Smooth muscle cell (in vitro differentiated cells): ENCODE data around the gene TRIOBP. TPM values are rescaled to one million over a fixed set of nuclear protein-coding genes. Genes with fewer than 3 reads are reported as not detected.

Source experiments
- DNase-seq: peaks from one replicate; lab custom pipeline; 2025; ENCODE audit not compliant: unreplicated experiment; lab: John Stamatoyannopoulos, UW
- H2AFZ ChIP-seq: fragments of 200-600 bp; sonication (generic); 2 replicates; pipeline ENCODE4 v1.6.0; 2016; ENCODE audit warnings: antibody characterized with exemption, low read depth, mild to moderate bottlenecking
- H3F3A ChIP-seq: fragments of 200-600 bp; sonication (generic); 2 replicates; pipeline ENCODE4 v1.6.0; 2017; ENCODE audit warnings: antibody characterized with exemption, low read depth
- H3K27ac ChIP-seq: fragments of 200-600 bp; sonication (generic); 2 replicates; pipeline ENCODE4 v1.5.1; 2016; ENCODE audit warnings: low read depth, mild to moderate bottlenecking
- H3K27me3 ChIP-seq: fragments of 200-600 bp; sonication (generic); 2 replicates; pipeline ENCODE4 v1.6.1; 2016; ENCODE audit warnings: low read depth, mild to moderate bottlenecking
- H3K36me3 ChIP-seq: fragments of 200-600 bp; sonication (generic); 2 replicates; pipeline ENCODE4 v1.5.1; 2016; ENCODE audit warnings: low read depth
- H3K4me1 ChIP-seq: fragments of 200-600 bp; sonication (generic); 2 replicates; pipeline ENCODE4 v1.5.1; 2016; ENCODE audit warnings: low read depth
- H3K4me2 ChIP-seq: fragments of 200-600 bp; sonication (generic); 2 replicates; pipeline ENCODE4 v1.6.0; 2016; ENCODE audit warnings: mild to moderate bottlenecking
- H3K4me3 ChIP-seq: fragments of 200-600 bp; sonication (generic); 2 replicates; pipeline ENCODE4 v1.5.1; 2016; ENCODE audit warnings: mild to moderate bottlenecking
- H3K79me2 ChIP-seq: fragments of 200-600 bp; sonication (generic); 2 replicates; pipeline ENCODE4 v1.6.0; 2016; ENCODE audit warnings: low read depth, mild to moderate bottlenecking
- H3K9ac ChIP-seq: fragments of 200-600 bp; sonication (generic); 2 replicates; pipeline ENCODE4 v1.6.0; 2016; ENCODE audit warnings: low read depth
- H3K9me3 ChIP-seq: fragments of 200-600 bp; sonication (generic); replicated peaks from 2 replicates; pipeline ENCODE4 v1.5.1; 2016; ENCODE audit warnings: low read depth
- H4K20me1 ChIP-seq: fragments of 200-600 bp; sonication (generic); 2 replicates; pipeline ENCODE4 v1.6.0; 2016; ENCODE audit warnings: low read depth
- CTCF ChIP-seq: fragments of 200-600 bp; sonication (generic); IDR thresholded peaks from 2 replicates; pipeline ENCODE4 v1.5.1; 2017; ENCODE audit warnings: borderline replicate concordance, mild to moderate bottlenecking, antibody characterized with exemption; ENCODE audit not compliant: insufficient read depth, poor library complexity, severe bottlenecking
- WGBS: methylation state at CpG from one replicate; pipeline ENCODE4 v1.1.7; 2016; ENCODE audit warnings: low lambda C conversion rate; 5-methylcytosine and 5-hydroxymethylcytosine counted together
- polyA plus RNA-seq: library from polyadenylated mRNA; unstranded; fragments of >200 nt; fragmentation: Nextera tagmentation; extraction: Ambion mirVana; gene quantifications from 2 replicates; pipeline ENCODE4 v1.2.1, GENCODE V29; 2016
- total RNA-seq: library from RNA; depleted of rRNA; stranded (reverse); fragments of >200 nt; gene quantifications from 2 replicates; pipeline ENCODE4 v1.2.3, GENCODE V29; 2014

Gene TRIOBP
- total and polyA plus RNA-seq, 2 experiments from 2014 or later, result 44.6 to 95.8 TPM

- Histone ChIP-seq H3K36me3 (no peaks in the 10 kb centered on the region), H2AFZ (no peak overlapping the region), H3K4me1 (no peaks in the 10 kb centered on the region), H3K79me2 (no peaks in the 10 kb centered on the region), H3K27me3 (no peaks in the 10 kb centered on the region), H3K9me3 (no peaks in the 10 kb centered on the region), H3K9ac (no peak overlapping the region), H3K4me3 (no peak overlapping the region), H3K27ac (no peak overlapping the region), H3F3A (no peaks in the 10 kb centered on the region), H4K20me1 (no peaks in the 10 kb centered on the region), H3K4me2 (no peak overlapping the region)
- WGBS, result 68% methylated on average over 16 of the region's 16 CpGs
- no peak for DNase-seq
- TF ChIP-seq CTCF, result peak; percentile 17
Observed at GRCh38 chr22:37734964-37735451, 38.2 kb downstream of the TRIOBP start.

GRCh38 chr22:37739035-37739434 lies 42.2 kb downstream of the TRIOBP start:
- no peak overlapping the region for H3K27ac ChIP-seq
- no peaks in the 10 kb centered on the region for H3K36me3 ChIP-seq
- H3K4me1 ChIP-seq, result peaks cover 6% of the 10 kb centered on the region
- TF ChIP-seq CTCF, result no peak
- no peaks in the 10 kb centered on the region for H3K27me3 ChIP-seq
- no peak overlapping the region for H3K4me2 ChIP-seq
- peaks cover 10% of the 10 kb centered on the region for H3F3A ChIP-seq
- H3K79me2 ChIP-seq, result no peaks in the 10 kb centered on the region
- 35% methylated on average over 12 of the region's 12 CpGs for WGBS
- H3K9ac ChIP-seq, result no peak overlapping the region
- H4K20me1 ChIP-seq, result peaks cover 17% of the 10 kb centered on the region
- H3K9me3 ChIP-seq, result no peaks in the 10 kb centered on the region
- no peak overlapping the region for H3K4me3 ChIP-seq
- no peak for DNase-seq
- H2AFZ ChIP-seq, result no peak overlapping the region

- Histone ChIP-seq H3K9ac (no peak overlapping the region), H3K4me2 (no peak overlapping the region), H3K27me3 (no peaks in the 10 kb centered on the region), H3K4me1 (peaks cover 6% of the 10 kb centered on the region), H3K79me2 (no peaks in the 10 kb centered on the region), H3K36me3 (no peaks in the 10 kb centered on the region), H2AFZ (no peak overlapping the region), H3F3A (peaks cover 16% of the 10 kb centered on the region), H3K4me3 (no peak overlapping the region), H4K20me1 (peaks cover 17% of the 10 kb centered on the region), H3K9me3 (no peaks in the 10 kb centered on the region), H3K27ac (no peak overlapping the region)
- DNase-seq, result no peak
- TF ChIP-seq CTCF, result no peak
- WGBS, result 97% methylated on average over 17 of the region's 17 CpGs
Observed at GRCh38 chr22:37739611-37740049, 42.8 kb downstream of the TRIOBP start.

- H3K36me3 ChIP-seq, result no peaks in the 10 kb centered on the region
- no peak overlapping the region for H2AFZ ChIP-seq
- H3K79me2 ChIP-seq, result no peaks in the 10 kb centered on the region
- peak overlapping the region; percentile 60 for H3K27ac ChIP-seq
- no peak for TF ChIP-seq CTCF
- H3K27me3 ChIP-seq, result no peaks in the 10 kb centered on the region
- peaks cover 6% of the 10 kb centered on the region for H3K4me1 ChIP-seq
- no peak for DNase-seq
- peaks cover 16% of the 10 kb centered on the region for H3F3A ChIP-seq
- H3K9me3 ChIP-seq, result no peaks in the 10 kb centered on the region
- 65% methylated on average over 22 of the region's 22 CpGs for WGBS
- H3K4me3 ChIP-seq, result no peak overlapping the region
- peaks cover 17% of the 10 kb centered on the region for H4K20me1 ChIP-seq
- no peak overlapping the region for H3K9ac ChIP-seq
- H3K4me2 ChIP-seq, result peak overlapping the region; percentile 37
Observed at GRCh38 chr22:37740455-37741311, 43.8 kb downstream of the TRIOBP start.
